Parathyroid adenoma (tissue), 2 donors: ENCODE measurements around the gene JDP2.

Source experiments
- H2AFZ ChIP-seq: fragments of 300-600 bp; sonication (generic); one replicate; pipeline ENCODE4 v1.7.0; 2017; ENCODE audit warnings: antibody characterized with exemption, mild to moderate bottlenecking
- H3K27ac ChIP-seq: fragments of 300-600 bp; sonication (generic); one replicate; pipeline ENCODE4 v1.7.0; 2017
- H3K27me3 ChIP-seq: fragments of 300-600 bp; sonication (generic); one replicate; pipeline ENCODE4 v1.7.0; 2017; ENCODE audit warnings: low read length; ENCODE audit not compliant: control insufficient read depth, insufficient read depth
- H3K36me3 ChIP-seq: fragments of 300-600 bp; sonication (generic); one replicate; pipeline ENCODE4 v1.7.0; 2017; ENCODE audit warnings: low read length; ENCODE audit not compliant: control insufficient read depth, insufficient read depth
- H3K4me1 ChIP-seq: fragments of 300-600 bp; sonication (generic); one replicate; pipeline ENCODE4 v1.7.0; 2017; ENCODE audit warnings: control low read depth
- H3K4me2 ChIP-seq: fragments of 300-600 bp; sonication (generic); one replicate; pipeline ENCODE4 v1.7.0; 2017; ENCODE audit warnings: low read length
- H3K4me3 ChIP-seq: fragments of 300-600 bp; sonication (generic); one replicate; pipeline ENCODE4 v1.7.0; 2017; ENCODE audit warnings: low read depth, low read length
- H3K79me2 ChIP-seq: fragments of 300-600 bp; sonication (generic); one replicate; pipeline ENCODE4 v1.7.0; 2017; ENCODE audit warnings: control low read depth
- H3K9ac ChIP-seq: fragments of 300-600 bp; sonication (generic); one replicate; pipeline ENCODE4 v1.7.0; 2017; ENCODE audit warnings: mild to moderate bottlenecking
- H3K9me3 ChIP-seq: fragments of 300-600 bp; sonication (generic); one replicate; pipeline ENCODE4 v1.7.0; 2017; ENCODE audit warnings: low read length; ENCODE audit not compliant: control insufficient read depth
- TF ChIP-seq, protein P1 (sequence below): fragments of 300-600 bp; sonication (generic); IDR thresholded peaks from one replicate; pipeline ENCODE4 v1.7.0; 2017; ENCODE audit warnings: antibody characterized with exemption, mild to moderate bottlenecking
- donor health status: primary hyperparathyroidism.

The JDP2 gene

DNA sequence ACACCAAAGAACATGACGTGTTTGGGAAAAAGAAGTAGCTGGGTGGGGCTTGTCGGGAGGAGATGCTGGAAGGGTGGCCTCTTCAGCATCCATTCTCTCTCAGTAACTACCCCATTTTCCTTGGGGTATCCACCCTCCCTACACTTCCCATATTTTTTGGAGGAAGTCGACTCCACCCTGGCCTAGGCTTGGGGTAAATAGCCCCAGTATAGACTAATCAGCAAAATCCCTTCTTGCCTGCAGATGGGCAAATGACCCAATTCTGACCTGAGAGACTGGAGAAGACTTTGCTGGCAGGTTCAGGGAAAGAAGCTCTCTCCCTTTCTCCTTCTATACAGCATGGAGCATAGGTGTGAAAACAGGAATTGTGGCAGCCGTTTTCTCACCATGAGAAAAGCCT lies 28.5 kb upstream of the JDP2 start:
- Histone ChIP-seq H3K4me2 (no peak overlapping the region), H3K9me3 (no peaks in the 10 kb centered on the region), H2AFZ (no peak overlapping the region), H3K4me1 (peaks cover 35% of the 10 kb centered on the region), H3K79me2 (no peaks in the 10 kb centered on the region), H3K9ac (no peak overlapping the region), H3K36me3 (no peaks in the 10 kb centered on the region), H3K4me3 (no peak overlapping the region), H3K27ac (peak overlapping the region; percentile 84), H3K27me3 (no peaks in the 10 kb centered on the region)
- TF ChIP-seq, protein P1, sequence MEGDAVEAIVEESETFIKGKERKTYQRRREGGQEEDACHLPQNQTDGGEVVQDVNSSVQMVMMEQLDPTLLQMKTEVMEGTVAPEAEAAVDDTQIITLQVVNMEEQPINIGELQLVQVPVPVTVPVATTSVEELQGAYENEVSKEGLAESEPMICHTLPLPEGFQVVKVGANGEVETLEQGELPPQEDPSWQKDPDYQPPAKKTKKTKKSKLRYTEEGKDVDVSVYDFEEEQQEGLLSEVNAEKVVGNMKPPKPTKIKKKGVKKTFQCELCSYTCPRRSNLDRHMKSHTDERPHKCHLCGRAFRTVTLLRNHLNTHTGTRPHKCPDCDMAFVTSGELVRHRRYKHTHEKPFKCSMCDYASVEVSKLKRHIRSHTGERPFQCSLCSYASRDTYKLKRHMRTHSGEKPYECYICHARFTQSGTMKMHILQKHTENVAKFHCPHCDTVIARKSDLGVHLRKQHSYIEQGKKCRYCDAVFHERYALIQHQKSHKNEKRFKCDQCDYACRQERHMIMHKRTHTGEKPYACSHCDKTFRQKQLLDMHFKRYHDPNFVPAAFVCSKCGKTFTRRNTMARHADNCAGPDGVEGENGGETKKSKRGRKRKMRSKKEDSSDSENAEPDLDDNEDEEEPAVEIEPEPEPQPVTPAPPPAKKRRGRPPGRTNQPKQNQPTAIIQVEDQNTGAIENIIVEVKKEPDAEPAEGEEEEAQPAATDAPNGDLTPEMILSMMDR = no peak

DNA sequence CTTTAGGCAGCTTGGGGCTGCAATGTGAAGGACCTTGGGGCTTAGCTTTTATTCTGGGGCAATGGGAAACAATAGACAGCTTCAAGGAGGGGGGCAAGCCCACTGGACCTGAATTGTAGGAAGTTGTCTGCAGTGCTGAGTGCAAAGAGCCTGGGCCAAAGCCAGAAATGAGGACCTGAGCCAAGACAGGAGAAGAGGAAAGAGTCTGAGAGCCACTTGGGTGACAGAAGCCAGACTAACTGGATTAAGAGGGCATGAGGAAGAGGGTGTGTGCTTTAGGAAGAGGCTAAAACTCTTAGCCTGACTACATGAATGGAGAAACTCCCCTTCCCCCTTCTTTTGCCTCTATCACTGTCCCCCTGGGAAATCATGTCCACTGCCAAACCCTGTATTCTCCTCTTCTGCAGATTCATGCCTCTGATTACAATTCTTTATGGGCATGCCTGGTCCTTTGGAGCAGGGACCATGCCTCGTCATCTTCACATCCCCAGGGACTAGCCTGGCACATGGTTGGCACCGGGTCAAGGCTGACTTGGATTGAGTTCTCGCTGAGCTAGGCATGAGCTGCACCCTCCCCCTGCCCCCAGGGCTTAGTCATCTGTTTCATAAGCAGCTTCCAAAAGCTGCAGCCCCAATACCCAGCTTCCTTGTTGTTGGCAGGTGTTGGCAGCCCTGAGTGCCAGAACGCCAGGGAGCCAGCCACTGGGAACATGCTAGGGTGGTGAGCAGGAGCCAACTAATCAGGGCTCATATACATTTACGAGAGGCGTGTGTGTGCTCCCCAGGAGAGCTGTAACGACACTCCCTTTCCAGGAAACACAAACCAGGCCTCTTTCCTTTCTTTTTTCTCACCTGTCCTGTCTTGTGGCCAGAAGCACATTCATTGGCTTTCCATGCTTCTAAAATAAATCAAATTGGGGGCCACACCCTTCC lies 27.7 kb upstream of the JDP2 start:
- Histone ChIP-seq H3K9ac (no peak overlapping the region), H2AFZ (peak overlapping the region; percentile 63), H3K4me1 (peaks cover 35% of the 10 kb centered on the region), H3K4me3 (no peak overlapping the region), H3K27me3 (no peaks in the 10 kb centered on the region), H3K4me2 (peak overlapping the region; percentile 49), H3K79me2 (no peaks in the 10 kb centered on the region), H3K27ac (peak overlapping the region; percentile 84), H3K36me3 (no peaks in the 10 kb centered on the region), H3K9me3 (no peaks in the 10 kb centered on the region)
- TF ChIP-seq, protein P1 = no peak

DNA sequence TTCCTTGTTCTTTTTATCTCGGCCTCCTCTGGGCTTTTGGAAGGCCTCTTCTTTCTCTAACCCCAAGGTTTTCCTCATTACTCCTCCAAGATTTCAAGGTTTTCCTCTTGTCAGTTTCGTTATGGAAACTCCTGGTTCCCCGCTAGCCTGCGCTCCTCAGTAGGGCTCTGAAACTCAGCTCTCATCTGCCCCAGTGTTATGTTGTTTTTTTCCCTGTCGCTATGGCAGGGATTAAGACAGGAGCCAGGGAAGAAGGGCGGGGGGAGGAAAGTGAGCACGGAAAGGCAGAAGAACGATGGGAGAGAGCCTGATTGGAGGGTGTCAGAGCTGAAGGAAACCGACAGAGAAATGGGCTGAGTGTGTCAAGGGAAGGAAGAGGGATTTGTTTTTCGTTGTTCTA lies 26.5 kb upstream of the JDP2 start:
- no peaks in the 10 kb centered on the region for H3K79me2 ChIP-seq
- peaks cover 33% of the 10 kb centered on the region for H3K4me1 ChIP-seq
- peak overlapping the region; percentile 51 for H2AFZ ChIP-seq
- TF ChIP-seq, protein P1 = no peak
- H3K9me3 ChIP-seq = no peaks in the 10 kb centered on the region
- no peak overlapping the region for H3K4me2 ChIP-seq
- H3K4me3 ChIP-seq = no peak overlapping the region
- peak overlapping the region; percentile 84 for H3K27ac ChIP-seq
- H3K36me3 ChIP-seq = no peaks in the 10 kb centered on the region
- no peak overlapping the region for H3K9ac ChIP-seq
- no peaks in the 10 kb centered on the region for H3K27me3 ChIP-seq

DNA sequence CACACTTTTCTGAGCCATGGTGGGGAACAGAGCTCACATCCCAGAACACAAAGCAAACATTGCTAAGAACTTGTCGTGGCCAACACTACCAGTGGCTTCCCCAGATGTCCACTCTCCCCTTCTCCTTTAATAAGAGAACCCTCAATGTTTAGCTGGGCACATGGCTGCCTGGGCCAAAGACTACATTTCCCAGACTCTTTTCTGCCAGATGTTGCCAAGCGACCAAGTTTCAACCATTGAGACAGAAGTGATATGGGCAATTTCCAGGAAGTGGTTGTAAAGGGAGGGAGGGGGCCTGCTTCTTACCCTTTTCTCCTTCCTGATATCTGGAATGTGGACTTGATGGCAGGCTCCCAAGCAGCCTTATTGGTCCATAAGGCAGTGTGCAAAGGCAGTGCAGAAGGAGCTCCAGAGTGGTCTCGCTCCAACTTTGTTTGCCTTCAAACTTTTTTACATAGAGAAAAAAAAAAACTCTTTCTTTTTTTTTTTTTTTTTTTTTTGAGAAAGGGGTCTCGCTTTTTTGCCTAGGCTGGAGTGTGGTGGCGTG lies 24.9 kb upstream of the JDP2 start:
- Histone ChIP-seq H3K36me3 (no peaks in the 10 kb centered on the region), H3K4me2 (no peak overlapping the region), H3K79me2 (no peaks in the 10 kb centered on the region), H3K27me3 (no peaks in the 10 kb centered on the region), H3K27ac (no peak overlapping the region), H2AFZ (no peak overlapping the region), H3K4me1 (peaks cover 20% of the 10 kb centered on the region), H3K9ac (no peak overlapping the region), H3K9me3 (no peaks in the 10 kb centered on the region), H3K4me3 (no peak overlapping the region)
- TF ChIP-seq, protein P1 = no peak
